Heart left ventricle (tissue), 13 donors: ENCODE data around the gene TAF11L6.
"Not testable (repeated sequence)": the region's sequence is repeated elsewhere in the genome, so short reads cannot be mapped to it uniquely, and the experiment has no call there.

Source experiments
- CTCF ChIP-seq, 12 donors: fragments of 200-600 bp; sonication (generic) in 4 of 12; IDR thresholded peaks; one replicate each; pipeline versions ENCODE4 v1.5.0 to v1.8.0; 2018 to 2022; ENCODE audit warnings: antibody characterized with exemption in 12 of 12, mild to moderate bottlenecking in 5 of 12
- POLR2A ChIP-seq, 2 donors: fragments of 450-650 bp; IDR thresholded peaks; one replicate each; pipeline ENCODE4 v1.6.1; 2017; ENCODE audit warnings: antibody characterized with exemption in 2 of 2, mild to moderate bottlenecking in 2 of 2, moderate library complexity in 2 of 2
- donor health status: ischemic (EF 13 %, LVEDD 7.1; RV severe dilation, severe dysfunction).
- donor health status: DM: no; HTN: yes; CAD: no.
- donor health status: DM: no; HTN: no; CAD: no.
- donor health status: ischemic (EF 25% LVEDD 6.9; RV normal size, moderate dysfunction).
- donor health status: ischemic (EF 25% LVEDD 5.7; RV mildly dilated, moderate dysfunction).
- donor health status: ischemic (EF 35%, LVEDD 5.7; RV mildly dilated, moderate dysfunction).
- donor health status: nonischemic (EF 11% LVEDD 7.7; RV severe dilation, severe dysfunction).
- donor health status: DM: yes; HTN: yes; CAD: no.
- donor health status: PGD.
- donor health status: ischemic (EF 29% LVEDD 5.4; RV normal size, mild dysfunction).
- donor health status: nonischemic (EF 23%, LVEDD 6.1; RV moderate dilation, normal function).

DNA sequence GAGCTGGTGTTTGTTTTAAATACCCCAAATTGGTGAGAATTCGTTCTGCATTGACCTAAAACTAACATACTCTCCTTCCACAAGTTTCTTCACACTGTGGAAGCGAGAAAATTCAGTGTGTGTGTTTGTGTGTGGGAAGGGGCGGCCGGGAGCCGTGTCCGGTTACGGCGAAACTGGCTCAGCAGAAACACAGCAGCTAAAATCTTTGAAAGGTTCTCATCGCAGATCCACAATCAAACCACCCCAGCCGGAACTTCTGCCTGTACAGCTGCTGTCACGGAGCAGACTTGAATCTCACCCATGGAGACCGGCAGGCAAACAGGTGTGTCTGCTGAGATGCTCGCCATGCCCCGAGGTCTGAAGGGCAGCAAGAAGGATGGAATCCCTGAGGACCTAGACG is 10.4 kb upstream of the TAF11L6 start, which contains the start of gene TAF11L3:
- TF ChIP-seq POLR2A, CTCF (IDR thresholded peaks at IDR 0.05): not testable (repeated sequence)
